IMR-90 (cell line): ENCODE data around the gene RIN1. TPM values are rescaled to one million over a fixed set of nuclear protein-coding genes. Genes with fewer than 3 reads are reported as not detected.

Experiments
- ATAC-seq: fragments of 200-7000 bp; cut with Tn5 transposase; 2 replicates; pipeline ENCODE4 v1.9.1; 2020; ENCODE audit warnings: low read depth, mild to moderate bottlenecking, moderate library complexity
- BruUV-seq: library from RNA; stranded (reverse); fragments of 400-500 nt; replicated peaks from 2 replicates; lab custom pipeline; 2021; lab: Mats Ljungman, UMichigan
- CTCF ChIA-PET: fragments of 300-600 bp; formaldehyde crosslinking; extraction: SDS; loops from one replicate; lab custom pipeline; 2021; ENCODE audit warnings: antibody characterized with exemption; lab: Yijun Ruan, JAX
- POLR2A ChIA-PET: fragments of 300-600 bp; sonication (Branson Sonifier 250); formaldehyde crosslinking; loops from one replicate; lab custom pipeline; 2022; ENCODE audit warnings: antibody characterized with exemption; ENCODE audit not compliant: unreplicated experiment; lab: Charles Lee
- DNase-seq: peaks from one replicate; pipeline ENCODE4 v3.0.0; 2013
- H2AFZ ChIP-seq: replicated peaks from 2 replicates; pipeline ENCODE3; 2013; ENCODE audit warnings: low read length, mild to moderate bottlenecking; ENCODE audit not compliant: poor library complexity
- H2AK5ac ChIP-seq: 2 replicates; pipeline ENCODE4 v1.6.1; 2013; ENCODE audit warnings: low read depth, low read length, inconsistent platforms
- H2AK9ac ChIP-seq: replicated peaks from 2 replicates; pipeline ENCODE3; 2013; ENCODE audit warnings: mild to moderate bottlenecking, low read depth, low read length, moderate library complexity; ENCODE audit not compliant: poor library complexity
- H2BK120ac ChIP-seq: 2 replicates; pipeline ENCODE4 v1.6.1; 2013; ENCODE audit warnings: low read depth, low read length, inconsistent platforms
- H2BK15ac ChIP-seq: 3 replicates; pipeline ENCODE4 v1.6.1; 2013; ENCODE audit warnings: low read depth, low read length, inconsistent platforms
- H2BK20ac ChIP-seq: 2 replicates; pipeline ENCODE4 v1.6.1; 2013; ENCODE audit warnings: low read depth, mild to moderate bottlenecking, inconsistent platforms, low read length, moderate library complexity
- H2BK5ac ChIP-seq: 2 replicates; pipeline ENCODE4 v1.6.1; 2013; ENCODE audit warnings: mild to moderate bottlenecking, low read depth, low read length, inconsistent platforms; ENCODE audit not compliant: poor library complexity, severe bottlenecking
- H3K14ac ChIP-seq: replicated peaks from 2 replicates; pipeline ENCODE4 v1.6.1; 2013; ENCODE audit warnings: low read depth, low read length, inconsistent platforms
- H3K18ac ChIP-seq: 2 replicates; pipeline ENCODE4 v1.6.1; 2013; ENCODE audit warnings: low read depth, low read length, control low read depth
- H3K23ac ChIP-seq: 2 replicates; pipeline ENCODE4 v1.6.1; 2013; ENCODE audit warnings: low read depth, low read length, inconsistent platforms
- H3K27ac ChIP-seq: 2 replicates; pipeline ENCODE4 v1.5.1; 2013; ENCODE audit warnings: mild to moderate bottlenecking, control low read depth, low read length; ENCODE audit not compliant: insufficient read depth
- H3K27me3 ChIP-seq: 2 replicates; pipeline ENCODE4 v1.6.1; 2013; ENCODE audit warnings: low read length; ENCODE audit not compliant: control insufficient read depth, insufficient read depth
- H3K36me3 ChIP-seq: 2 replicates; pipeline ENCODE4 v1.6.1; 2013; ENCODE audit warnings: low read length, mixed read lengths; ENCODE audit not compliant: control insufficient read depth, insufficient read depth
- H3K4ac ChIP-seq: 2 replicates; pipeline ENCODE4 v1.6.1; 2013; ENCODE audit warnings: low read depth, low read length, inconsistent platforms
- H3K4me1 ChIP-seq: 2 replicates; pipeline ENCODE4 v1.6.1; 2013; ENCODE audit warnings: low read length, mixed read lengths; ENCODE audit not compliant: control insufficient read depth, insufficient read depth
- H3K4me2 ChIP-seq: 2 replicates; pipeline ENCODE4 v1.6.1; 2013; ENCODE audit warnings: low read depth, mild to moderate bottlenecking, control low read depth, low read length, moderate library complexity
- H3K4me3 ChIP-seq: 2 replicates; pipeline ENCODE4 v1.5.1; 2013; ENCODE audit warnings: low read depth, mild to moderate bottlenecking, control low read depth, low read length, moderate library complexity; ENCODE audit not compliant: insufficient read depth
- H3K56ac ChIP-seq: 2 replicates; pipeline ENCODE4 v1.6.1; 2013; ENCODE audit warnings: low read length, inconsistent platforms; ENCODE audit not compliant: insufficient read depth; ENCODE audit errors: extremely low read depth
- H3K79me1 ChIP-seq, 2 experiments: 2 replicates each; pipeline ENCODE4 v1.6.1; 2013; ENCODE audit warnings: low read length in 2 of 2, inconsistent platforms in 1 of 2, low read depth in 1 of 2
- H3K9ac ChIP-seq: 2 replicates; pipeline ENCODE4 v1.6.1; 2013; ENCODE audit warnings: low read depth, low read length, control low read depth
- H3K9me1 ChIP-seq: 2 replicates; pipeline ENCODE4 v1.6.1; 2013; ENCODE audit warnings: low read length, inconsistent platforms; ENCODE audit not compliant: insufficient read depth
- H3K9me3 ChIP-seq: 2 replicates; pipeline ENCODE4 v1.6.1; 2013; ENCODE audit warnings: low read length; ENCODE audit not compliant: control insufficient read depth, insufficient read depth
- H4K20me1 ChIP-seq: 2 replicates; pipeline ENCODE4 v1.6.1; 2013; ENCODE audit warnings: low read length, inconsistent platforms; ENCODE audit not compliant: insufficient read depth
- H4K5ac ChIP-seq: 2 replicates; pipeline ENCODE4 v1.6.1; 2013; ENCODE audit warnings: mild to moderate bottlenecking, low read depth, low read length, control low read depth
- H4K8ac ChIP-seq, 2 experiments: 2 replicates each; pipeline ENCODE4 v1.6.1; 2013; ENCODE audit warnings: low read depth in 2 of 2, low read length in 2 of 2, control low read depth in 1 of 2, inconsistent platforms in 1 of 2
- H4K91ac ChIP-seq: 2 replicates; pipeline ENCODE4 v1.6.1; 2013; ENCODE audit warnings: low read depth, low read length, inconsistent platforms; ENCODE audit not compliant: insufficient read depth
- BHLHE40 ChIP-seq: fragments of 150-350 bp; IDR thresholded peaks from 2 replicates; pipeline ENCODE4 v1.6.1; 2016; ENCODE audit warnings: mild to moderate bottlenecking, low read depth, low read length
- CEBPB ChIP-seq: IDR thresholded peaks from 2 replicates; pipeline ENCODE4 v1.6.1; 2012; ENCODE audit warnings: low read depth, low read length, improper control_type of control experiment
- CHD1 ChIP-seq: IDR thresholded peaks from 2 replicates; pipeline ENCODE4 v1.6.1; 2012; ENCODE audit warnings: low read depth, low read length, improper control_type of control experiment
- FOS ChIP-seq: fragments of 150-350 bp; IDR thresholded peaks from 2 replicates; pipeline ENCODE4 v1.6.1; 2016; ENCODE audit warnings: low read depth, low read length
- MAFK ChIP-seq: IDR thresholded peaks from 2 replicates; pipeline ENCODE4 v1.6.1; 2012; ENCODE audit warnings: low read depth, low read length, improper control_type of control experiment
- MXI1 ChIP-seq: IDR thresholded peaks from 2 replicates; pipeline ENCODE4 v1.6.1; 2012; ENCODE audit warnings: low read depth, mild to moderate bottlenecking, low read length, moderate library complexity, borderline replicate concordance
- NFE2L2 ChIP-seq: fragments of 150-350 bp; IDR thresholded peaks from 2 replicates; pipeline ENCODE4 v1.6.1; 2016; ENCODE audit warnings: low read depth, mild to moderate bottlenecking, low read length
- RAD21 ChIP-seq: IDR thresholded peaks from 2 replicates; pipeline ENCODE4 v1.6.1; 2012; ENCODE audit warnings: low read length, improper control_type of control experiment
- RCOR1 ChIP-seq: IDR thresholded peaks from 2 replicates; pipeline ENCODE4 v1.6.1; 2012; ENCODE audit warnings: mild to moderate bottlenecking, low read length, improper control_type of control experiment; ENCODE audit not compliant: insufficient replicate concordance
- SMC3 ChIP-seq: fragments of 150-350 bp; IDR thresholded peaks from 2 replicates; pipeline ENCODE4 v1.6.1; 2016; ENCODE audit warnings: low read depth, mild to moderate bottlenecking, antibody characterized with exemption, low read length, moderate library complexity
- WGBS, 2 experiments: methylation state at CpG; one replicate each; pipeline versions ENCODE4 v1.1.5 to v1.1.7; 2013; ENCODE audit warnings: missing lambda C conversion rate in 2 of 2; ENCODE audit not compliant: insufficient read length in 1 of 2; ENCODE audit errors: extremely low coverage in 2 of 2; 5-methylcytosine and 5-hydroxymethylcytosine counted together
- dilution Hi-C: fragments of 300-500 bp; cut with HindIII; formaldehyde crosslinking; loops from one replicate; pipeline ENCODE4 v1.14.3; 2018; ENCODE audit warnings: low sequenced_read_pairs; ENCODE audit not compliant: unreplicated experiment
- in situ Hi-C: fragments of 300-500 bp; cut with MboI; formaldehyde crosslinking; loops from 3 replicates; pipeline ENCODE4 v1.14.3; 2019; ENCODE audit warnings: low sequenced_read_pairs, inconsistent platforms, mixed read lengths
- intact Hi-C: fragments of 100-400 bp; cut with micrococcal nuclease; formaldehyde crosslinking; loops from 2 replicates; pipeline ENCODE4 v1.10.0; 2022
- polyA plus RNA-seq, 3 experiments: library from polyadenylated mRNA; depleted of rRNA; stranded (reverse); fragments of >200 nt; gene quantifications; 2 replicates each; pipeline ENCODE4 v1.2.3, GENCODE V29; 2012; ENCODE audit warnings: low replicate concordance in 1 of 3
- total RNA-seq: library from RNA; depleted of rRNA; stranded (reverse); fragments of >200 nt; gene quantifications from 2 replicates; pipeline ENCODE4 v1.2.3, GENCODE V29; 2012
- TF ChIP-seq, protein P1 (sequence below): fragments of 150-350 bp; IDR thresholded peaks from 2 replicates; pipeline ENCODE4 v1.6.1; 2016; ENCODE audit warnings: low read depth, mild to moderate bottlenecking, low read length, moderate library complexity, borderline replicate concordance
- TF ChIP-seq, protein P2 (sequence below): fragments of 150-350 bp; IDR thresholded peaks from 2 replicates; pipeline ENCODE4 v1.6.1; 2017; ENCODE audit warnings: mild to moderate bottlenecking, antibody characterized with exemption, low read length, low read depth

Gene RIN1
- total and polyA plus RNA-seq, 2 of the 4 experiments (the other 2 are of a cell fraction), result 9.9 to 20.8 TPM

GRCh38 chr11:66282468-66283455, 53.5 kb downstream of the RIN1 start:
- H3K4me3 ChIP-seq, result no peak overlapping the region
- peak; percentile 57; the same call in 1 of the 2 replicates for TF ChIP-seq BHLHE40
- TF ChIP-seq, protein P1, sequence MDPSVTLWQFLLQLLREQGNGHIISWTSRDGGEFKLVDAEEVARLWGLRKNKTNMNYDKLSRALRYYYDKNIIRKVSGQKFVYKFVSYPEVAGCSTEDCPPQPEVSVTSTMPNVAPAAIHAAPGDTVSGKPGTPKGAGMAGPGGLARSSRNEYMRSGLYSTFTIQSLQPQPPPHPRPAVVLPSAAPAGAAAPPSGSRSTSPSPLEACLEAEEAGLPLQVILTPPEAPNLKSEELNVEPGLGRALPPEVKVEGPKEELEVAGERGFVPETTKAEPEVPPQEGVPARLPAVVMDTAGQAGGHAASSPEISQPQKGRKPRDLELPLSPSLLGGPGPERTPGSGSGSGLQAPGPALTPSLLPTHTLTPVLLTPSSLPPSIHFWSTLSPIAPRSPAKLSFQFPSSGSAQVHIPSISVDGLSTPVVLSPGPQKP, result no peak
- no peak for TF ChIP-seq FOS
- TF ChIP-seq MAFK, result no peak
- peak; percentile 72 for TF ChIP-seq SMC3
- TF ChIP-seq NFE2L2, result 0 out of 2 replicates have a peak, but pooled peaks have one; percentile 10
- TF ChIP-seq, protein P2, sequence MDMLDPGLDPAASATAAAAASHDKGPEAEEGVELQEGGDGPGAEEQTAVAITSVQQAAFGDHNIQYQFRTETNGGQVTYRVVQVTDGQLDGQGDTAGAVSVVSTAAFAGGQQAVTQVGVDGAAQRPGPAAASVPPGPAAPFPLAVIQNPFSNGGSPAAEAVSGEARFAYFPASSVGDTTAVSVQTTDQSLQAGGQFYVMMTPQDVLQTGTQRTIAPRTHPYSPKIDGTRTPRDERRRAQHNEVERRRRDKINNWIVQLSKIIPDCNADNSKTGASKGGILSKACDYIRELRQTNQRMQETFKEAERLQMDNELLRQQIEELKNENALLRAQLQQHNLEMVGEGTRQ, result no peak; the same call in 1 of the 2 replicates
- TF ChIP-seq RCOR1, result no peak
- no peak for TF ChIP-seq CEBPB
- TF ChIP-seq MXI1, result peak; percentile 99
- no peak for TF ChIP-seq CHD1
- peak; percentile 61 for TF ChIP-seq RAD21

More at GRCh38 chr11:66282468-66283455, 53.5 kb downstream of the RIN1 start:
- 2% methylated on average over 9 of the region's 35 CpGs; no CpG with 5 or more reads in 1 of the 2 experiments for WGBS, 2 experiments
- Histone ChIP-seq H4K91ac (no peak overlapping the region), H3K4me2 (no peak overlapping the region), H3K9me1 (peaks cover 12% of the 10 kb centered on the region), H4K5ac (no peak overlapping the region), H3K14ac (no peak overlapping the region), H3K27me3 (no peaks in the 10 kb centered on the region; the same call in 1 of the 2 replicates), H3K27ac (no peak overlapping the region), H3K36me3 (peaks cover 16% of the 10 kb centered on the region; the same call in 1 of the 2 replicates), H4K20me1 (peaks cover 38% of the 10 kb centered on the region), H3K56ac (no peak overlapping the region), H3K4me1 (peaks cover 7% of the 10 kb centered on the region), H2AK5ac (no peak overlapping the region), H3K9me3 (no peaks in the 10 kb centered on the region), H2AK9ac (peak overlapping the region; percentile 85), H2BK20ac (no peak overlapping the region), H3K23ac (no peak overlapping the region), H3K4ac (no peak overlapping the region), H3K9ac (no peak overlapping the region), H2AFZ (peak overlapping the region; percentile 28), H2BK120ac (no peak overlapping the region), H3K18ac (no peak overlapping the region), H2BK15ac (no peak overlapping the region), H4K8ac (no peak overlapping the region), H2BK5ac (no peak overlapping the region), H3K79me1 (peaks cover 12 to 36% of the 10 kb centered on the region in 2 experiments; a peak in 3 of 4 replicates)
- ChIA-PET POLR2A (no interaction called here), CTCF (interaction anchor here (0.6 to 1.4 kb wide), 6 partner anchors 10 to 52 kb away, joined by 3 to 5 read pairs (median 3); partner anchors contain the start of gene RAB1B)
- ATAC-seq, result peak; percentile 80
- intact Hi-C loops, result loop anchor here (1.0 kb wide), 1 partner anchor 54 kb away; the partner anchor contains the start of gene RIN1
- no TSS peak for BruUV-seq
- DNase-seq, result peak; percentile 91
- dilution Hi-C loops, result no loop called here
- in situ Hi-C loops, result no loop called here
